GM10266 (cell line): ENCODE results near the gene CELF3.
"Not testable (repeated sequence)": the region's sequence is repeated elsewhere in the genome, so short reads cannot be mapped to it uniquely, and the experiment has no call there.

Source experiments
- DNase-seq: peaks from one replicate; pipeline ENCODE4 v3.0.0; 2012; ENCODE audit errors: extremely low spot score
- CTCF ChIP-seq: IDR thresholded peaks from 2 replicates; pipeline ENCODE4 v1.5.1; 2012; ENCODE audit warnings: mild to moderate bottlenecking, low read depth; ENCODE audit not compliant: control insufficient read depth, insufficient read depth; ENCODE audit errors: missing control alignments

CELF3 gene

GRCh38 chr1:151741516-151741915 lies 24.9 kb upstream of the CELF3 start:
- DNase-seq: no peak
- TF ChIP-seq CTCF: no peak

GRCh38 chr1:151739590-151740355 lies 23.2 kb upstream of the CELF3 start:
- no peak for DNase-seq
- no peak for TF ChIP-seq CTCF

- no peak for TF ChIP-seq CTCF
- DNase-seq: no peak
These were observed 20.9 kb upstream of the CELF3 start for GRCh38 chr1:151737479-151737878.

GRCh38 chr1:151737026-151737425 lies 20.4 kb upstream of the CELF3 start:
- no peak for TF ChIP-seq CTCF
- no peak for DNase-seq

- not testable (repeated sequence) for DNase-seq
These were observed 17.4 kb upstream of the CELF3 start for GRCh38 chr1:151733995-151734394.

GRCh38 chr1:151733126-151733525 lies 16.5 kb upstream of the CELF3 start:
- no peak for DNase-seq

GRCh38 chr1:151729966-151730291 lies 13.3 kb upstream of the CELF3 start:
- no peak for TF ChIP-seq CTCF
- no peak for DNase-seq

More at GRCh38 chr1:151733126-151733525, 16.5 kb upstream of the CELF3 start:
- no peak for TF ChIP-seq CTCF
